Osteocyte (in vitro differentiated cells): ENCODE measurements around the gene SLC35A3. TPM values are rescaled to one million over a fixed set of nuclear protein-coding genes. Genes with fewer than 3 reads are reported as not detected.
"Not testable (repeated sequence)": the region's sequence is repeated elsewhere in the genome, so short reads cannot be mapped to it uniquely, and the experiment has no call there.

Source experiments
- DNase-seq: peaks from one replicate; pipeline ENCODE4 v3.0.0; 2021; ENCODE audit warnings: mixed read lengths; ENCODE audit not compliant: unreplicated experiment; ENCODE audit errors: extremely low spot score
- H3K27ac Mint-ChIP-seq: one replicate; pipeline ENCODE4 v1.8.0; 2021; ENCODE audit warnings: mild to moderate bottlenecking, mixed read lengths; ENCODE audit not compliant: unreplicated experiment
- H3K27me3 Mint-ChIP-seq: one replicate; pipeline ENCODE4 v1.8.0; 2021; ENCODE audit warnings: mixed read lengths; ENCODE audit not compliant: unreplicated experiment
- H3K36me3 Mint-ChIP-seq: one replicate; pipeline ENCODE4 v1.8.0; 2021; ENCODE audit warnings: mixed read lengths; ENCODE audit not compliant: unreplicated experiment
- H3K4me1 Mint-ChIP-seq: one replicate; pipeline ENCODE4 v1.8.0; 2021; ENCODE audit warnings: mixed read lengths; ENCODE audit not compliant: unreplicated experiment
- H3K4me3 Mint-ChIP-seq: one replicate; pipeline ENCODE4 v1.8.0; 2021; ENCODE audit warnings: mild to moderate bottlenecking, moderate library complexity, mixed read lengths; ENCODE audit not compliant: unreplicated experiment
- H3K9me3 Mint-ChIP-seq: one replicate; pipeline ENCODE4 v1.8.0; 2021; ENCODE audit warnings: mixed read lengths; ENCODE audit not compliant: unreplicated experiment
- CTCF ChIP-seq: fragments of 200-600 bp; sonication (generic); IDR thresholded peaks from 2 replicates; pipeline ENCODE4 v1.5.0; 2021; ENCODE audit warnings: antibody characterized with exemption, mild to moderate bottlenecking, moderate library complexity
- total RNA-seq: library from RNA; stranded (reverse); gene quantifications from 2 replicates; pipeline ENCODE4 v1.2.1, GENCODE V29; 2021

The SLC35A3 gene
- total RNA-seq, 1 donor from 2014 or later, result 21.3 TPM

GRCh38 chr1:99955375-99955774 lies 14.4 kb upstream of the SLC35A3 start:
- no peaks in the 10 kb centered on the region for H3K36me3 Mint-ChIP-seq
- H3K4me3 Mint-ChIP-seq, result no peak overlapping the region
- peaks cover 6% of the 10 kb centered on the region for H3K4me1 Mint-ChIP-seq
- no peak overlapping the region for H3K27ac Mint-ChIP-seq
- no peaks in the 10 kb centered on the region for H3K9me3 Mint-ChIP-seq
- H3K27me3 Mint-ChIP-seq, result no peaks in the 10 kb centered on the region
- no peak for TF ChIP-seq CTCF
- no peak for DNase-seq

GRCh38 chr1:99956755-99957154 lies 13.0 kb upstream of the SLC35A3 start:
- no peaks in the 10 kb centered on the region for H3K9me3 Mint-ChIP-seq
- H3K27me3 Mint-ChIP-seq, result no peaks in the 10 kb centered on the region
- H3K36me3 Mint-ChIP-seq, result no peaks in the 10 kb centered on the region
- DNase-seq, result no peak
- H3K27ac Mint-ChIP-seq, result peak overlapping the region; percentile 58
- peak; percentile 23 for TF ChIP-seq CTCF
- peak overlapping the region; percentile 8 for H3K4me3 Mint-ChIP-seq
- H3K4me1 Mint-ChIP-seq, result peaks cover 6% of the 10 kb centered on the region

GRCh38 chr1:99957818-99958217 lies 12.0 kb upstream of the SLC35A3 start:
- Mint-ChIP-seq H3K36me3 (no peaks in the 10 kb centered on the region), H3K4me3 (no peak overlapping the region), H3K4me1 (peaks cover 6% of the 10 kb centered on the region), H3K9me3 (no peaks in the 10 kb centered on the region), H3K27ac (no peak overlapping the region), H3K27me3 (no peaks in the 10 kb centered on the region)
- TF ChIP-seq CTCF, result no peak
- no peak for DNase-seq

- not testable (repeated sequence) for H3K4me1 Mint-ChIP-seq, H3K36me3 Mint-ChIP-seq, H3K4me3 Mint-ChIP-seq, H3K27ac Mint-ChIP-seq, H3K9me3 Mint-ChIP-seq, DNase-seq, H3K27me3 Mint-ChIP-seq
Observed at GRCh38 chr1:99959189-99959705, 10.5 kb upstream of the SLC35A3 start.

- not testable (repeated sequence) for H3K9me3 Mint-ChIP-seq, DNase-seq, H3K4me3 Mint-ChIP-seq, H3K36me3 Mint-ChIP-seq, H3K4me1 Mint-ChIP-seq, H3K27ac Mint-ChIP-seq, H3K27me3 Mint-ChIP-seq
Observed at GRCh38 chr1:99960260-99960659, 9.5 kb upstream of the SLC35A3 start.

GRCh38 chr1:99963041-99963795 lies 6.6 kb upstream of the SLC35A3 start:
- DNase-seq, result no peak
- no peak overlapping the region for H3K27ac Mint-ChIP-seq

More at GRCh38 chr1:99963041-99963795, 6.6 kb upstream of the SLC35A3 start:
- no peaks in the 10 kb centered on the region for H3K36me3 Mint-ChIP-seq
- no peak overlapping the region for H3K4me3 Mint-ChIP-seq
- no peak for TF ChIP-seq CTCF
- H3K9me3 Mint-ChIP-seq, result no peaks in the 10 kb centered on the region
- peaks cover 3% of the 10 kb centered on the region for H3K4me1 Mint-ChIP-seq
- H3K27me3 Mint-ChIP-seq, result no peaks in the 10 kb centered on the region
